GM12872 (cell line): Measurements from ENCODE around the gene PRCD.

ENCODE experiments used
- CTCF ChIP-seq: IDR thresholded peaks from 3 replicates; pipeline ENCODE4 v1.5.1; 2011; ENCODE audit warnings: low read depth, mild to moderate bottlenecking, low read length, moderate library complexity; ENCODE audit not compliant: insufficient read depth

The PRCD gene

GRCh38 chr17:76500747-76501017, 39.2 kb upstream of the PRCD start:
- no peak for TF ChIP-seq CTCF

- no peak for TF ChIP-seq CTCF
These were observed 38.6 kb upstream of the PRCD start, which contains the start of gene RHBDF2 for GRCh38 chr17:76501018-76501826. Gene RHBDF2, minus strand, starts transcription at chr17:76501423. Its CDS starts 19,899 bp downstream, at chr17:76481524.

GRCh38 chr17:76501827-76502307, 38.0 kb upstream of the PRCD start:
- TF ChIP-seq CTCF = no peak

GRCh38 chr17:76502341-76503211, 37.3 kb upstream of the PRCD start:
- TF ChIP-seq CTCF = no peak

- peak; percentile 38; the same call in 2 of the 3 replicates for TF ChIP-seq CTCF
These were observed 35.7 kb upstream of the PRCD start for GRCh38 chr17:76504117-76504516.

- peak; percentile 90 for TF ChIP-seq CTCF
These were observed 33.2 kb upstream of the PRCD start for GRCh38 chr17:76506408-76507345.
